SK-N-SH (cell line): ENCODE results near the gene USP40. TPM values are rescaled to one million over a fixed set of nuclear protein-coding genes. Genes with fewer than 3 reads are reported as not detected.

ENCODE experiments used
- CTCF ChIA-PET: fragments of 300-600, 350-600 bp; formaldehyde crosslinking; extraction: SDS; loops from one replicate; lab custom pipeline; 2021; lab: Yijun Ruan, JAX
- POLR2A ChIA-PET: fragments of 350-600 bp; sonication (Branson Sonifier 250); formaldehyde crosslinking; extraction: SDS; loops from one replicate; lab custom pipeline; 2020; ENCODE audit warnings: antibody characterized with exemption, inconsistent platforms; lab: Yijun Ruan, JAX
- DNase-seq: peaks from one replicate; pipeline ENCODE4 v3.0.0; 2012
- H2AFZ ChIP-seq: fragments of 200-600 bp; sonication (generic); 2 replicates; pipeline ENCODE4 v1.8.1; 2016; ENCODE audit warnings: antibody characterized with exemption, mild to moderate bottlenecking, low read depth
- H3F3A ChIP-seq: fragments of 200-600 bp; sonication (generic); replicated peaks from 2 replicates; pipeline ENCODE3; 2016; ENCODE audit warnings: antibody characterized with exemption, mild to moderate bottlenecking; ENCODE audit not compliant: insufficient read depth
- H3K27ac ChIP-seq, 2 experiments: fragments of 200-500 bp in 1 of 2; fragments of 200-600 bp in 1 of 2; sonication (Bioruptor generic) in 1 of 2; sonication (generic), shearing (Covaris generic) in 1 of 2; 2 replicates each; pipeline versions ENCODE4 v1.5.1 to v1.6.1; 2014 to 2016; ENCODE audit warnings: low read depth in 2 of 2, inconsistent platforms in 1 of 2, low read length in 1 of 2, mild to moderate bottlenecking in 1 of 2, mixed read lengths in 1 of 2
- H3K27me3 ChIP-seq: fragments of 200-600 bp; sonication (generic), shearing (Covaris generic); 2 replicates; pipeline ENCODE4 v1.6.1; 2016; ENCODE audit warnings: mixed run types; ENCODE audit not compliant: insufficient read depth
- H3K36me3 ChIP-seq, 2 experiments: fragments of 200-500 bp in 1 of 2; fragments of 200-600 bp in 1 of 2; sonication (Bioruptor generic) in 1 of 2; sonication (generic) in 1 of 2; replicated peaks in 1 of 2; 2 replicates each; pipeline versions ENCODE3 to v1.5.1; 2014 to 2016; ENCODE audit warnings: low read length in 1 of 2, mild to moderate bottlenecking in 1 of 2; ENCODE audit not compliant: insufficient read depth in 2 of 2, control insufficient read depth in 1 of 2
- H3K4me1 ChIP-seq, 2 experiments: fragments of 200-500 bp in 1 of 2; fragments of 200-600 bp in 1 of 2; sonication (Bioruptor generic) in 1 of 2; sonication (generic), shearing (Covaris generic) in 1 of 2; 2 replicates each; pipeline versions ENCODE4 v1.5.1 to v1.6.1; 2014 to 2016; ENCODE audit warnings: low read depth in 1 of 2, low read length in 1 of 2, mixed run types in 1 of 2; ENCODE audit not compliant: insufficient read depth in 2 of 2, control insufficient read depth in 1 of 2
- H3K4me2 ChIP-seq: fragments of 200-600 bp; sonication (generic), shearing (Covaris generic); 2 replicates; pipeline ENCODE4 v1.6.1; 2017; ENCODE audit warnings: mixed run types
- H3K4me3 ChIP-seq, 2 experiments: fragments of 200-500 bp in 1 of 2; fragments of 200-600 bp in 1 of 2; sonication (Bioruptor generic) in 1 of 2; sonication (generic), shearing (Covaris generic) in 1 of 2; 2 replicates each; pipeline versions ENCODE4 v1.5.1 to v1.8.1; 2014 to 2016; ENCODE audit warnings: low read depth in 2 of 2, inconsistent platforms in 1 of 2, low read length in 1 of 2, mild to moderate bottlenecking in 1 of 2, mixed read lengths in 1 of 2, moderate library complexity in 1 of 2
- H3K79me2 ChIP-seq: fragments of 200-600 bp; sonication (generic); 2 replicates; pipeline ENCODE4 v1.8.1; 2017; ENCODE audit warnings: mild to moderate bottlenecking; ENCODE audit not compliant: insufficient read depth
- H3K9ac ChIP-seq: fragments of 200-600 bp; sonication (generic); 2 replicates; pipeline ENCODE4 v1.6.1; 2017; ENCODE audit warnings: mixed run types
- H3K9me2 ChIP-seq: fragments of 200-600 bp; sonication (generic); 2 replicates; pipeline ENCODE4 v1.6.1; 2017; ENCODE audit warnings: mixed run types
- H3K9me3 ChIP-seq: fragments of 200-600 bp; sonication (generic); 2 replicates; pipeline ENCODE4 v1.6.1; 2017; ENCODE audit warnings: mixed run types, mild to moderate bottlenecking, moderate library complexity
- H4K20me1 ChIP-seq: fragments of 200-600 bp; sonication (generic); 2 replicates; pipeline ENCODE4 v1.6.1; 2017; ENCODE audit warnings: mild to moderate bottlenecking, mixed run types; ENCODE audit not compliant: insufficient read depth
- CHD2 ChIP-seq: fragments of 150-350 bp; IDR thresholded peaks from 2 replicates; pipeline ENCODE4 v1.6.1; 2018; ENCODE audit warnings: low read length; ENCODE audit not compliant: partially characterized antibody
- GABPA ChIP-seq: IDR thresholded peaks from 2 replicates; pipeline ENCODE4 v1.4.0; 2012; ENCODE audit warnings: low read depth, mild to moderate bottlenecking
- GATA2 ChIP-seq: sonication (generic); formaldehyde crosslinking; IDR thresholded peaks from 2 replicates; pipeline ENCODE4 v1.5.0; 2020; ENCODE audit warnings: mild to moderate bottlenecking, missing genetic modification reagents
- JUND ChIP-seq: IDR thresholded peaks from 2 replicates; pipeline ENCODE4 v1.4.0; 2012
- MEF2A ChIP-seq: IDR thresholded peaks from 2 replicates; pipeline ENCODE4 v1.4.0; 2012; ENCODE audit warnings: low read depth, borderline replicate concordance
- MXI1 ChIP-seq: IDR thresholded peaks from 2 replicates; pipeline ENCODE4 v1.6.1; 2012; ENCODE audit warnings: mild to moderate bottlenecking, low read depth, low read length, improper control_type of control experiment
- NFIC ChIP-seq: IDR thresholded peaks from 2 replicates; pipeline ENCODE4 v1.4.0; 2012; ENCODE audit warnings: borderline replicate concordance
- NRF1 ChIP-seq: IDR thresholded peaks from 2 replicates; pipeline ENCODE4 v1.6.1; 2012; ENCODE audit warnings: low read depth, mild to moderate bottlenecking, low read length
- PBX3 ChIP-seq: IDR thresholded peaks from 2 replicates; pipeline ENCODE4; 2012
- RCOR1 ChIP-seq: fragments of 150-350 bp; IDR thresholded peaks from 2 replicates; pipeline ENCODE4 v1.6.1; 2017; ENCODE audit warnings: antibody characterized with exemption, low read length
- RFX5 ChIP-seq: IDR thresholded peaks from 2 replicates; pipeline ENCODE4 v1.6.1; 2012; ENCODE audit warnings: mild to moderate bottlenecking, improper control_type of control experiment, low read length
- SMC3 ChIP-seq: IDR thresholded peaks from 2 replicates; pipeline ENCODE4 v1.6.1; 2012; ENCODE audit warnings: low read depth, low read length, improper control_type of control experiment
- TEAD4 ChIP-seq: IDR thresholded peaks from 2 replicates; pipeline ENCODE4 v1.4.0; 2012; ENCODE audit warnings: mild to moderate bottlenecking, borderline replicate concordance; ENCODE audit not compliant: insufficient read depth
- WGBS: methylation state at CpG from one replicate; pipeline ENCODE4 v1.1.6; 2017; ENCODE audit warnings: low lambda C conversion rate; 5-methylcytosine and 5-hydroxymethylcytosine counted together
- polyA plus RNA-seq, 3 experiments: library from polyadenylated mRNA; depleted of rRNA; stranded (reverse); fragments of >200 nt; gene quantifications; 2 replicates each; pipeline ENCODE4 v1.2.3, GENCODE V29; 2012
- TF ChIP-seq, protein P1 (sequence below): IDR thresholded peaks from 2 replicates; pipeline ENCODE4 v1.4.0; 2012; ENCODE audit warnings: low read depth, borderline replicate concordance
- TF ChIP-seq, protein P2 (sequence below): IDR thresholded peaks from 2 replicates; pipeline ENCODE4 v1.6.1; 2012; ENCODE audit warnings: mild to moderate bottlenecking, low read depth, low read length, moderate library complexity

Gene USP40
- polyA plus RNA-seq, 1 of the 3 experiments (the other 2 are of a cell fraction), result 37.0 TPM

GRCh38 chr2:233535271-233535670 is 31.3 kb downstream of the USP40 start:
- no peak for DNase-seq
- H3K36me3 ChIP-seq, result peaks cover 52 to 57% of the 10 kb centered on the region in 2 experiments
- TF ChIP-seq GATA2 (CRISPR knock-in tag) (no peak), TEAD4 (no peak), GABPA (no peak)
- no peaks in the 10 kb centered on the region for H3K4me1 ChIP-seq
- no peaks in the 10 kb centered on the region for H4K20me1 ChIP-seq
- no peak overlapping the region for H2AFZ ChIP-seq
- POLR2A ChIA-PET, result no interaction called here
- no peaks in the 10 kb centered on the region for H3K79me2 ChIP-seq
- H3K9me2 ChIP-seq, result no peaks in the 10 kb centered on the region
- H3K9me3 ChIP-seq, result no peaks in the 10 kb centered on the region
- H3K4me2 ChIP-seq, result no peak overlapping the region
- H3F3A ChIP-seq, result peaks cover 3% of the 10 kb centered on the region
- no peaks in the 10 kb centered on the region for H3K27me3 ChIP-seq
- CTCF ChIA-PET, result interaction anchor here (0.7 to 1.8 kb wide), 4 partner anchors 9 to 1581 kb away, joined by 3 to 7 read pairs (median 4); no protein-coding TSS in a partner anchor
- no peak overlapping the region for H3K27ac ChIP-seq
- no peak overlapping the region for H3K9ac ChIP-seq
- H3K4me3 ChIP-seq, result no peak overlapping the region

DNA sequence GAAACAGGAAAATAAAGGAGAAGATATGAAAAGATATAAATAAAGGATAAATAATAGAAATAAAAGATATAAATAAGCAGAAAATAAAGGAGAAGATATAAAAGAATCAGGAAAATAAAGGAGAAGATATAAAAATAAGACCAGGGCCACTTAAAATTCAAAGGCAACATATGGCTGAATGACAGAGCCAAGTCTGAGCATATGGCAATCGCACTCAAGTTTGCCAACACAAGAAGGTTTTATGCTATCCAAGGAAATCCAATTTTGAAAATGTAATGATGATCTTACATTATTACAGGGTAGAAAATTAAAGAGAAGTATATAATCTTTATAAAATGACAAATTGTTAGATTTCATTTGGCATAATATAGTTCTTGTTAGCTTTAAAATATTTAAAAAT is 33.6 kb downstream of the USP40 start:
- H3K9me3 ChIP-seq, result no peaks in the 10 kb centered on the region
- no peak for TF ChIP-seq GABPA
- no peak for TF ChIP-seq SMC3
- no peak for TF ChIP-seq MEF2A
- TF ChIP-seq RCOR1, result no peak
- TF ChIP-seq PBX3, result no peak
- TF ChIP-seq MXI1, result no peak
- no peak for TF ChIP-seq NFIC
- TF ChIP-seq NRF1, result no peak
- TF ChIP-seq, protein P1, sequence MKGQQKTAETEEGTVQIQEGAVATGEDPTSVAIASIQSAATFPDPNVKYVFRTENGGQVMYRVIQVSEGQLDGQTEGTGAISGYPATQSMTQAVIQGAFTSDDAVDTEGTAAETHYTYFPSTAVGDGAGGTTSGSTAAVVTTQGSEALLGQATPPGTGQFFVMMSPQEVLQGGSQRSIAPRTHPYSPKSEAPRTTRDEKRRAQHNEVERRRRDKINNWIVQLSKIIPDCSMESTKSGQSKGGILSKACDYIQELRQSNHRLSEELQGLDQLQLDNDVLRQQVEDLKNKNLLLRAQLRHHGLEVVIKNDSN, result no peak
- TF ChIP-seq GATA2 (CRISPR knock-in tag), result no peak
- H2AFZ ChIP-seq, result no peak overlapping the region
- no peak for DNase-seq
- H3K27me3 ChIP-seq, result no peaks in the 10 kb centered on the region
- H3K4me1 ChIP-seq, result no peaks in the 10 kb centered on the region
- CTCF ChIA-PET, result no interaction called here
- no peaks in the 10 kb centered on the region for H3K9me2 ChIP-seq
- no peaks in the 10 kb centered on the region for H4K20me1 ChIP-seq
- H3K79me2 ChIP-seq, result no peaks in the 10 kb centered on the region
- 93% methylated on average over 1 of the region's 1 CpG for WGBS
- no peak overlapping the region for H3K4me2 ChIP-seq
- H3K27ac ChIP-seq, result no peak overlapping the region
- H3K9ac ChIP-seq, result no peak overlapping the region
- no peak overlapping the region for H3K4me3 ChIP-seq
- POLR2A ChIA-PET, result no interaction called here
- H3F3A ChIP-seq, result no peaks in the 10 kb centered on the region
- peaks cover 50% of the 10 kb centered on the region in 2 experiments for H3K36me3 ChIP-seq

GRCh38 chr2:233531955-233532354 is 34.6 kb downstream of the USP40 start:
- WGBS, result 89% methylated on average over 4 of the region's 6 CpGs
- Histone ChIP-seq H3K27ac (no peak overlapping the region), H3F3A (no peaks in the 10 kb centered on the region), H3K27me3 (no peaks in the 10 kb centered on the region), H3K9me3 (no peaks in the 10 kb centered on the region), H2AFZ (no peak overlapping the region), H3K9ac (no peak overlapping the region), H4K20me1 (no peaks in the 10 kb centered on the region), H3K4me2 (no peak overlapping the region), H3K4me3 (no peak overlapping the region), H3K79me2 (no peaks in the 10 kb centered on the region), H3K9me2 (no peaks in the 10 kb centered on the region), H3K4me1 (no peaks in the 10 kb centered on the region), H3K36me3 (peaks cover 43 to 52% of the 10 kb centered on the region in 2 experiments)
- ChIA-PET POLR2A (no interaction called here), CTCF (no interaction called here)
- no peak for DNase-seq
- TF ChIP-seq PBX3, result no peak
- no peak for TF ChIP-seq RFX5
- no peak for TF ChIP-seq JUND
- TF ChIP-seq, protein P2, sequence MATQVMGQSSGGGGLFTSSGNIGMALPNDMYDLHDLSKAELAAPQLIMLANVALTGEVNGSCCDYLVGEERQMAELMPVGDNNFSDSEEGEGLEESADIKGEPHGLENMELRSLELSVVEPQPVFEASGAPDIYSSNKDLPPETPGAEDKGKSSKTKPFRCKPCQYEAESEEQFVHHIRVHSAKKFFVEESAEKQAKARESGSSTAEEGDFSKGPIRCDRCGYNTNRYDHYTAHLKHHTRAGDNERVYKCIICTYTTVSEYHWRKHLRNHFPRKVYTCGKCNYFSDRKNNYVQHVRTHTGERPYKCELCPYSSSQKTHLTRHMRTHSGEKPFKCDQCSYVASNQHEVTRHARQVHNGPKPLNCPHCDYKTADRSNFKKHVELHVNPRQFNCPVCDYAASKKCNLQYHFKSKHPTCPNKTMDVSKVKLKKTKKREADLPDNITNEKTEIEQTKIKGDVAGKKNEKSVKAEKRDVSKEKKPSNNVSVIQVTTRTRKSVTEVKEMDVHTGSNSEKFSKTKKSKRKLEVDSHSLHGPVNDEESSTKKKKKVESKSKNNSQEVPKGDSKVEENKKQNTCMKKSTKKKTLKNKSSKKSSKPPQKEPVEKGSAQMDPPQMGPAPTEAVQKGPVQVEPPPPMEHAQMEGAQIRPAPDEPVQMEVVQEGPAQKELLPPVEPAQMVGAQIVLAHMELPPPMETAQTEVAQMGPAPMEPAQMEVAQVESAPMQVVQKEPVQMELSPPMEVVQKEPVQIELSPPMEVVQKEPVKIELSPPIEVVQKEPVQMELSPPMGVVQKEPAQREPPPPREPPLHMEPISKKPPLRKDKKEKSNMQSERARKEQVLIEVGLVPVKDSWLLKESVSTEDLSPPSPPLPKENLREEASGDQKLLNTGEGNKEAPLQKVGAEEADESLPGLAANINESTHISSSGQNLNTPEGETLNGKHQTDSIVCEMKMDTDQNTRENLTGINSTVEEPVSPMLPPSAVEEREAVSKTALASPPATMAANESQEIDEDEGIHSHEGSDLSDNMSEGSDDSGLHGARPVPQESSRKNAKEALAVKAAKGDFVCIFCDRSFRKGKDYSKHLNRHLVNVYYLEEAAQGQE, result no peak
- TF ChIP-seq CHD2, result no peak
- TF ChIP-seq MXI1, result no peak
- TF ChIP-seq, protein P1, result no peak
